NK-92 treated with Interleukin-12 subunit alpha and Interleukin-12 subunit beta, amount 100 ng/mL, for 24 hours (cell line): ENCODE results near the gene DCAF12L1.

Experiments used
- DNase-seq: peaks from one replicate; lab custom pipeline; 2025; lab: John Stamatoyannopoulos, UW

DCAF12L1 gene

DNA sequence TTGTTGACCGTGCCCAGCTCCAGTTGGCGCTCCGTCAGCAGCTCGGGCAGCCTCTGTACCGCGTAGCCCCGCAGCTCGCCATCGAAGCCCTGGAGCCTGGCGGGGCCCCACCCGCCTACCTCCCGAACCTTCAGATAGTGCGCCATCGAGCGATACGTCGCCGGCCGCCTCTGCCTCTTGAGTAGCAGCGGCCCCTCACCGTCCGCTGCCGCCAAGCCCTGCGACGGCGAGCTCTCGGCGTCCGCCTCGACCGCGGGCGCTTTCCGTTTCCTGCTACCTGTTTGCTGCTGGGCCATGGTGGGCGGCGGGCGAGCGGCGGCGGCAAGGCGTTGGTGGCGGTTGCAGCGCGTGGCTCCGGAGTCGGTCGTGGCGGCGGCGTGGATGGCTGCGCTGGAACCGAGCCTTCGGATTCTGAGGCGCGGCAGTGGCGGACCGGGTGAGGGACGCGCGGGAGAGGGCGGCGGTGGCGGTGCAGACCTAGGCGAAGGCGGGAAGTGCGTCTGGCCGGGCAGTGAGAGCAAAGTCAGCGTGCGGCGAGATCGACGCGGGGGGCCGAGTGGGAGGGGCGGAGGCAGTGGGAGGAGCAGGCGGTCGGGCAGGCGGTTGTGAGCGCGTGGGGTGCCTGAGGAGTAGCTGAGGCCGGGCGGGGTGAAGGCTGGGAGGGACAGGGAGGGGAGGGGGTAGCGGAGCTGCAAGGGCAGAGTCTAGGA lies at the start of gene DCAF12L1:
Gene DCAF12L1 (minus strand): TSS at position 502 of the 710 bp plus-strand sequence. CDS start 206 bp downstream, at position 296.
- no peak for DNase-seq

GRCh38 chrX:126580877-126581276 lies 28.3 kb upstream of the DCAF12L1 start:
- DNase-seq: no peak

- DNase-seq: no peak
These were observed 23.3 kb upstream of the DCAF12L1 start for GRCh38 chrX:126575911-126576310.

DNA sequence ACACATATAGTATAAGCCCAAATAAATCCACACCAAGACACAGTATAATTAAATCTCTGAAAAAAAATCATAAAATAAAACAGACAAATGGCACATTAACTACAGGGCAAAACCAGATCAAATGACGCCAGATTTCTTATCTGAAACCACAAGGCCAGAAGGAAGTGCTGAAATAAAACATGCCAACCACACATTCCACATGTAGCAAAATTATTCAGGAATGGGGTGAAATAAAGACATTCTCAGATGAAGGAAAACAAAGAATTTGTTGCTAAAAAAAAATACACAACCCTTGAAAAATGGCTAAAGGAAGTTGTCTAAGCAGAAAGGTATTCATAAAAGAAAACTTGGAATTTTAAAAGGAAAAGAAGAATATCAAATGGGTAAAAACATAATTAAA lies 4.5 kb upstream of the DCAF12L1 start:
- DNase-seq: no peak

- no peak for DNase-seq
These were observed 795 bp downstream of the DCAF12L1 start for GRCh38 chrX:126551725-126552312.

- no peak for DNase-seq
These were observed 1.3 kb downstream of the DCAF12L1 start for GRCh38 chrX:126551306-126551705.

DNA sequence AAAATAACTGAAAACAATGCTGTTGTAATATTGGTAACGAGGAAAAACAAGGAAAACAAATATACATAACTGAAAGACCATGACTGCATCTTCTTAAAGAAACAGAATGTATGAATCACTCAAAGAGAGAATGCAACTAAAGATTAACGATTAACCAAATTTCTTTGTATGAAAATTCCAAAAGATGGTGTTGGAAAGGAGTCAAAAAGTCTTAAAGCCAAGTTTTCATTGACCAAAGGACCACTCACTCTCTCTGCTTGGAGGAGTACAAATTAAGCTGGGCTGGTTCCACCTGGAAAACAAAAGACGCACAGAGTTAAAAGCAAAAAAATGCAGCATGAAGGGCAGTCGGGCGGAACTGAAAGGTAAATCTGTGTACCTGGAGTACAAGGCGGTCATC lies 1.8 kb downstream of the DCAF12L1 start:
- no peak for DNase-seq

DNA sequence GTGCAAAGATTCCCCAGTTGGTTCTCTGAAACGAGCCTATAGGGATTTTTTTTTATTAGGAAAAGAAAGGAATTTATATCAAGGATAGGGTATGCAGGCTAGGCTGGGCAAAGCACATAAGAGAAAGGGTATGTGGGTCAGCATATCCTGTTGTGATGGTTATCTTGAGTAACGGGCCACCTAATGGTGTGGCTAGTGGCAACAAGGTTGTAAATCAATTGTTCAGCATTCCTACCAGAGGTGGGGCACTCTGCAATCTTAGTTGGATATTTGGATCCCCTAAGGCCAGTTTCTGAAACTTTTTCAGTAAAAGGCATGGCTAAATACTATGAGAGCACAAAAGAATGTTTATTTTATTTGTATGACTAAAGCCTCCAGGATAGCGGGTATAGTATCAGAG lies 42.7 kb downstream of the DCAF12L1 start:
- no peak for DNase-seq
